ENCODE data around the gene MSTN. TPM values are rescaled to one million over a fixed set of nuclear protein-coding genes. Genes with fewer than 3 reads are reported as not detected.

The MSTN gene
- total RNA-seq, 2 donors from 2014 or later, result 0.05 to 0.34 TPM

DNA sequence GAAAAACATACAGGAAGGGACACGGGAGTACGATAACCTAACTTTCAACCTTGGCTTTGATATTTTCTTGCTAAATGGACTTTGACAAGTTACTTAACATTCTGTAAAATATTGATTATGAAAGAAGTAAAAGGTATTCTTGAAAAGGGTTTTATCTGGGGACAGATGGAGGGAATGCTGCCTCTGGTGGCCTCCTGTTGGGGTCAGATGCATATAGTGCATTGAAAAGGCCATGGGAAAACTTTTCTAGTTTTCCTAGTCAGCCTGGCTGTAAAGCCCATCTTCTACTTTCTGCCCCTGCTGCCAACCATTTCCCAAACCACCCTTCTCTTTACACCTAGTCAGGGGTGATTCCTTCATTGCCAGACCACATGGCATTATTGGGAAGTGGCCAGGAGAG, 22.2 kb upstream of the MSTN start:
- H3K4me3 ChIP-seq, result no peak overlapping the region
- no peaks in the 10 kb centered on the region for H3K27me3 ChIP-seq (replicated peaks; ENCODE audit: insufficient read depth)
- H3K36me3 ChIP-seq, result no peaks in the 10 kb centered on the region
- TF ChIP-seq, protein P1, sequence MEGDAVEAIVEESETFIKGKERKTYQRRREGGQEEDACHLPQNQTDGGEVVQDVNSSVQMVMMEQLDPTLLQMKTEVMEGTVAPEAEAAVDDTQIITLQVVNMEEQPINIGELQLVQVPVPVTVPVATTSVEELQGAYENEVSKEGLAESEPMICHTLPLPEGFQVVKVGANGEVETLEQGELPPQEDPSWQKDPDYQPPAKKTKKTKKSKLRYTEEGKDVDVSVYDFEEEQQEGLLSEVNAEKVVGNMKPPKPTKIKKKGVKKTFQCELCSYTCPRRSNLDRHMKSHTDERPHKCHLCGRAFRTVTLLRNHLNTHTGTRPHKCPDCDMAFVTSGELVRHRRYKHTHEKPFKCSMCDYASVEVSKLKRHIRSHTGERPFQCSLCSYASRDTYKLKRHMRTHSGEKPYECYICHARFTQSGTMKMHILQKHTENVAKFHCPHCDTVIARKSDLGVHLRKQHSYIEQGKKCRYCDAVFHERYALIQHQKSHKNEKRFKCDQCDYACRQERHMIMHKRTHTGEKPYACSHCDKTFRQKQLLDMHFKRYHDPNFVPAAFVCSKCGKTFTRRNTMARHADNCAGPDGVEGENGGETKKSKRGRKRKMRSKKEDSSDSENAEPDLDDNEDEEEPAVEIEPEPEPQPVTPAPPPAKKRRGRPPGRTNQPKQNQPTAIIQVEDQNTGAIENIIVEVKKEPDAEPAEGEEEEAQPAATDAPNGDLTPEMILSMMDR (IDR thresholded peaks at IDR 0.05), result no peak
- TF ChIP-seq POLR2AphosphoS5 (IDR thresholded peaks at IDR 0.05) (no peak), POLR2A (IDR thresholded peaks at IDR 0.05) (no peak)
- DNase-seq (ENCODE audit: low spot score), result no peak
- no peaks in the 10 kb centered on the region for H3K9me3 ChIP-seq
- no peak overlapping the region for H3K27ac ChIP-seq
- intact Hi-C loops (cut with DNase I), result loop anchor here (5.0 to 10.0 kb wide), 4 partner anchors 193 to 430 kb away; partner anchors contain the start of gene HIBCH
- WGBS, result 49% methylated on average over 2 of the region's 2 CpGs
- no peaks in the 10 kb centered on the region for H3K4me1 ChIP-seq (replicated peaks)

DNA sequence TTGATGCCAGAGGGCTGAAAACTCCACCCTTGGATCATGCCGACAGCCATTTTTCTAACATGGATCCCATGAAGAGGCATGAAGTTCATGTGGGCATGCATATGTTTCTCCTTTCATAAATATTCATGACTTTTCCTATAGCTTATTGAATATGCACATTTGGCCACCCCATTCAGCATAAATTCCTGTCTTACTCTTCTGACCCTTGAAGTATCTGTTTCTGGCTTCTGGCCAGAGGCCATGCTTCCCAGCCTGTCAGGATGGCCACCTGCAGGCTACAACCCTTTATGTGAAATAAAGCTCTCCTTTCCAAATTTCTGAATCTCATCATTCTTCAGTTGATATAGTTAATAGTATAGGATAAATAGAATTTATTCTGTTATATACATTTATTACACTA, 19.6 kb upstream of the MSTN start:
- TF ChIP-seq POLR2A (IDR thresholded peaks at IDR 0.05) (no peak), POLR2AphosphoS5 (IDR thresholded peaks at IDR 0.05) (no peak)
- TF ChIP-seq, protein P1 (IDR thresholded peaks at IDR 0.05), result no peak

DNA sequence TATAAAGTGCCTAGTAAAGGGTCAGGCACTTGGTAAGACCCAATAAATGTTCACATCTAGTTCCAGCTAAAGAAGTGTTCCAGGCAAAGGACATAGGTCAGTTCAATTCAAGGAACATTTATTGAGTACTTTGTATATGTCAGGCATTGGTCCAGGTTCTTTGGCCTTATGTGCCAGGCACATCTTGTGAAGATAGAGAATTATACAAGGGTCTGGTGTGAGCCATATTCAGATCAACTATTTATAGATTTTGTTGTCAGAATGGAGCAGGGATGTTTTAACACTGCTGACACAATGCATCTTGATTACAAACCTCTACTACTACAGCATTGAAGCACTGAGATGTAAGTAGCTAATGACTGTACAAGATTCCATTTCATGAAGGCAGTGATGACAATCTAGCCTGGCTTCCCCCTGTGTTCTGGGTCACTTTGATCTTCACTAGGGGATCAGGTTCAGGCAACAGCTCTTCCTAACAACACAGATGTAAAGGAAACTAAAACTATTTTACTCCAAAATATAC, 18.1 kb upstream of the MSTN start:
- no peak for DNase-seq (ENCODE audit: low spot score)
- TF ChIP-seq POLR2AphosphoS5 (IDR thresholded peaks at IDR 0.05), result no peak
- no peak for TF ChIP-seq POLR2A (IDR thresholded peaks at IDR 0.05)
- TF ChIP-seq, protein P1 (IDR thresholded peaks at IDR 0.05), result no peak
- Histone ChIP-seq H3K4me3 (no peak overlapping the region), H3K9me3 (no peaks in the 10 kb centered on the region), H3K36me3 (no peaks in the 10 kb centered on the region), H3K4me1 (replicated peaks) (no peaks in the 10 kb centered on the region), H3K27me3 (replicated peaks; ENCODE audit: insufficient read depth) (no peaks in the 10 kb centered on the region), H3K27ac (no peak overlapping the region)
- intact Hi-C loops (cut with DNase I), result loop anchor here (10.0 kb wide), 1 partner anchor 434 kb away; no protein-coding TSS in a partner anchor

More for the DNA sequence above, 19.6 kb upstream of the MSTN start:
- WGBS, result 96% methylated on average over 1 of the region's 1 CpG
- no peak overlapping the region for H3K4me3 ChIP-seq
- intact Hi-C loops (cut with DNase I), result loop anchor here (10.0 kb wide), 1 partner anchor 433 kb away; no protein-coding TSS in a partner anchor
- no peak for DNase-seq (ENCODE audit: low spot score)
- H3K27me3 ChIP-seq (replicated peaks; ENCODE audit: insufficient read depth), result no peaks in the 10 kb centered on the region
- no peaks in the 10 kb centered on the region for H3K4me1 ChIP-seq (replicated peaks)
- no peaks in the 10 kb centered on the region for H3K9me3 ChIP-seq
- no peaks in the 10 kb centered on the region for H3K36me3 ChIP-seq
- H3K27ac ChIP-seq, result no peak overlapping the region

DNA sequence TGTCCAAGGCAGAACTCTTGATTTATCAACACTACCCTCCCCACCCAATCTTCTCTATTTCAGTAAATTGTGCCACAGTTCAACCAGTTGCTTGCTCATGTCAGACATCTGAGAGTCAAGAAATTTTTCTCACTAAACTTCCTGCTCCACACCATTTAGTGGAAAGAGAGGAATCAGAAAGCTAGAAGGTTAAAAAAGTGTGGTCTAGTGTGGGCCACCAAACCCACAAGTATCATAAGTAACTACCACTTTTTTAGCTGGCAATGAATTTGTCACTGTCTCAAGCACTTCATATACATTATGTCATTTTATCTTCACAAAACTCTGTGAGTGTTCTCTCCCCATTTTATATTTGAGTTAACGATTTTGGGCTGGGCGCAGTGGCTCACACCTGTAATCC, 16.6 kb upstream of the MSTN start:
- no peaks in the 10 kb centered on the region for H3K9me3 ChIP-seq

DNA sequence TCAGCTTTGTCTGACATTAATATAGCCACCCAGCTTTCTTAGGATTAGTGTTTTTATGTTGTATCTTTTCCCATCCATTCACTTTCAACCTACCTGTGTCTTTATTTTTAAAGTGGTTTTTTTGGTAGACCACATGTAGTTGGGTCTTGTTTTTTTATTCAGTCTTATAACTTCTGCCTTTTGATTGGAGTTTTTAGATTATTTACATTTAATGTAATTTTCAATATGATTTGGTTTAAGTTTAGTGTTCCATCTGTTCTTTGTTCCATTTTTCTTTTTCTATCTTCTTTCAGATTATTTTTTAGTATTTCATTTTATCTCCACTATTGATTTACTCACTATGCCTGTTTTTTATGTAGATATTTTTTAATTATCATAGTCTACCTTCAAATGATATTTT, 13.1 kb upstream of the MSTN start:
- H3K36me3 ChIP-seq, result no peaks in the 10 kb centered on the region
- H3K4me1 ChIP-seq (replicated peaks), result no peaks in the 10 kb centered on the region
- no peaks in the 10 kb centered on the region for H3K9me3 ChIP-seq
- no peak overlapping the region for H3K4me3 ChIP-seq
- no peak for TF ChIP-seq POLR2AphosphoS5 (IDR thresholded peaks at IDR 0.05)
- TF ChIP-seq, protein P1 (IDR thresholded peaks at IDR 0.05), result no peak
- no peak for TF ChIP-seq POLR2A (IDR thresholded peaks at IDR 0.05)
- DNase-seq (ENCODE audit: low spot score), result no peak
- H3K27me3 ChIP-seq (replicated peaks; ENCODE audit: insufficient read depth), result no peaks in the 10 kb centered on the region
- intact Hi-C loops (cut with DNase I), result no loop called here
- no peak overlapping the region for H3K27ac ChIP-seq

More for the DNA sequence above, 16.6 kb upstream of the MSTN start:
- no peak overlapping the region for H3K4me3 ChIP-seq
- H3K27ac ChIP-seq, result no peak overlapping the region
- H3K27me3 ChIP-seq (replicated peaks; ENCODE audit: insufficient read depth), result no peaks in the 10 kb centered on the region
- H3K4me1 ChIP-seq (replicated peaks), result no peaks in the 10 kb centered on the region
- TF ChIP-seq POLR2A (IDR thresholded peaks at IDR 0.05), result no peak
- no peak for TF ChIP-seq POLR2AphosphoS5 (IDR thresholded peaks at IDR 0.05)
- TF ChIP-seq, protein P1 (IDR thresholded peaks at IDR 0.05), result no peak
- H3K36me3 ChIP-seq, result no peaks in the 10 kb centered on the region
- WGBS, result 91% methylated on average over 2 of the region's 2 CpGs
- DNase-seq (ENCODE audit: low spot score), result no peak
- intact Hi-C loops (cut with DNase I), result no loop called here

Data from prostate gland (tissue), 2 donors.